ENCODE data around the gene STUB1. TPM values are rescaled to one million over a fixed set of nuclear protein-coding genes. Genes with fewer than 3 reads are reported as not detected.

Gene STUB1
- total RNA-seq, 1 donor from 2014 or later, result 99.3 TPM

GRCh38 chr16:637081-638018 is 42.9 kb upstream of the STUB1 start:
- H3K27me3 Mint-ChIP-seq (ENCODE audit: low read depth), result peaks cover 7% of the 10 kb centered on the region
- TF ChIP-seq, protein P1, sequence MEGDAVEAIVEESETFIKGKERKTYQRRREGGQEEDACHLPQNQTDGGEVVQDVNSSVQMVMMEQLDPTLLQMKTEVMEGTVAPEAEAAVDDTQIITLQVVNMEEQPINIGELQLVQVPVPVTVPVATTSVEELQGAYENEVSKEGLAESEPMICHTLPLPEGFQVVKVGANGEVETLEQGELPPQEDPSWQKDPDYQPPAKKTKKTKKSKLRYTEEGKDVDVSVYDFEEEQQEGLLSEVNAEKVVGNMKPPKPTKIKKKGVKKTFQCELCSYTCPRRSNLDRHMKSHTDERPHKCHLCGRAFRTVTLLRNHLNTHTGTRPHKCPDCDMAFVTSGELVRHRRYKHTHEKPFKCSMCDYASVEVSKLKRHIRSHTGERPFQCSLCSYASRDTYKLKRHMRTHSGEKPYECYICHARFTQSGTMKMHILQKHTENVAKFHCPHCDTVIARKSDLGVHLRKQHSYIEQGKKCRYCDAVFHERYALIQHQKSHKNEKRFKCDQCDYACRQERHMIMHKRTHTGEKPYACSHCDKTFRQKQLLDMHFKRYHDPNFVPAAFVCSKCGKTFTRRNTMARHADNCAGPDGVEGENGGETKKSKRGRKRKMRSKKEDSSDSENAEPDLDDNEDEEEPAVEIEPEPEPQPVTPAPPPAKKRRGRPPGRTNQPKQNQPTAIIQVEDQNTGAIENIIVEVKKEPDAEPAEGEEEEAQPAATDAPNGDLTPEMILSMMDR (conservative IDR thresholded peaks at IDR 0.05), result no peak
- peaks cover 5% of the 10 kb centered on the region for H3K4me1 Mint-ChIP-seq
- peaks cover 4% of the 10 kb centered on the region for H3K36me3 Mint-ChIP-seq (ENCODE audit: low read depth)
- H3K27ac Mint-ChIP-seq (ENCODE audit: unreplicated experiment), result no peak overlapping the region
- H3K9me3 Mint-ChIP-seq, result no peaks in the 10 kb centered on the region
- peak; percentile 80 for DNase-seq (ENCODE audit: low read depth, low spot score)
- H3K4me3 Mint-ChIP-seq, result peak overlapping the region; percentile 98

DNA sequence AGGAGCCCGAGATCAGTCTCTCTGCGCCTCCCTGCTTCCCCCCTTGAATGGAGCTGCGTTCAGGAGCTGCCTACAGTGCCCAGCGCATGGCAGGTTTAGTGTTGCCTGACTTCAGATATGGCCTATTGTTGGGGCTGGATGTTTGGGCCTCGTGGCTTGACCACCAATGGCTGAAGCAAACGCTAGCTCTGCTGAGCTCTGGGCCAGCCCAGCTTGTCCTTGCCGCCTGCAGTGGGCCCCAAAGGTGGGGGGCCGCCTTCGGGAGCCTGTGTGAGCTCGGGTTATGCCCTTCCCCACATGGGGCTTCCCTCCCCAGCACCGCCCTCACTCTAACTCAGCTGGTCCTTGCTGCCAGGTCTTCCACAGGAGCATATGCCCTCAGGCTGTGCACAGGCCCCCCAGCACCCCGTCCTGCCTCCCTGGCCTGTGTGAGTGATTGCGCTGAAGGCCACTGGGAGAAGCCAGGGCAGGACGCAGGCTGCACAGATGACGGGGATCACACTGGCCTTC is 42.1 kb upstream of the STUB1 start:
- Mint-ChIP-seq H3K27me3 (ENCODE audit: low read depth) (peaks cover 7% of the 10 kb centered on the region), H3K4me3 (peak overlapping the region; percentile 78), H3K36me3 (ENCODE audit: low read depth) (peaks cover 4% of the 10 kb centered on the region), H3K4me1 (peaks cover 5% of the 10 kb centered on the region), H3K9me3 (no peaks in the 10 kb centered on the region), H3K27ac (ENCODE audit: unreplicated experiment) (no peak overlapping the region)
- no peak for DNase-seq (ENCODE audit: low read depth, low spot score)
- TF ChIP-seq, protein P1 (conservative IDR thresholded peaks at IDR 0.05), result no peak

GRCh38 chr16:638836-639235 is 41.4 kb upstream of the STUB1 start:
- peaks cover 9% of the 10 kb centered on the region for H3K27me3 Mint-ChIP-seq (ENCODE audit: low read depth)
- H3K36me3 Mint-ChIP-seq (ENCODE audit: low read depth), result peaks cover 4% of the 10 kb centered on the region
- H3K4me1 Mint-ChIP-seq, result peaks cover 5% of the 10 kb centered on the region
- DNase-seq (ENCODE audit: low read depth, low spot score), result no peak
- no peaks in the 10 kb centered on the region for H3K9me3 Mint-ChIP-seq
- TF ChIP-seq, protein P1 (conservative IDR thresholded peaks at IDR 0.05), result no peak
- peak overlapping the region; percentile 72 for H3K4me3 Mint-ChIP-seq
- no peak overlapping the region for H3K27ac Mint-ChIP-seq (ENCODE audit: unreplicated experiment)

GRCh38 chr16:640614-641013 is 39.6 kb upstream of the STUB1 start:
- Mint-ChIP-seq H3K9me3 (no peaks in the 10 kb centered on the region), H3K4me1 (peaks cover 5% of the 10 kb centered on the region), H3K36me3 (ENCODE audit: low read depth) (peaks cover 4% of the 10 kb centered on the region), H3K4me3 (peak overlapping the region; percentile 59), H3K27me3 (ENCODE audit: low read depth) (peaks cover 9% of the 10 kb centered on the region), H3K27ac (ENCODE audit: unreplicated experiment) (no peak overlapping the region)
- TF ChIP-seq, protein P1 (conservative IDR thresholded peaks at IDR 0.05), result no peak
- DNase-seq (ENCODE audit: low read depth, low spot score), result no peak

DNA sequence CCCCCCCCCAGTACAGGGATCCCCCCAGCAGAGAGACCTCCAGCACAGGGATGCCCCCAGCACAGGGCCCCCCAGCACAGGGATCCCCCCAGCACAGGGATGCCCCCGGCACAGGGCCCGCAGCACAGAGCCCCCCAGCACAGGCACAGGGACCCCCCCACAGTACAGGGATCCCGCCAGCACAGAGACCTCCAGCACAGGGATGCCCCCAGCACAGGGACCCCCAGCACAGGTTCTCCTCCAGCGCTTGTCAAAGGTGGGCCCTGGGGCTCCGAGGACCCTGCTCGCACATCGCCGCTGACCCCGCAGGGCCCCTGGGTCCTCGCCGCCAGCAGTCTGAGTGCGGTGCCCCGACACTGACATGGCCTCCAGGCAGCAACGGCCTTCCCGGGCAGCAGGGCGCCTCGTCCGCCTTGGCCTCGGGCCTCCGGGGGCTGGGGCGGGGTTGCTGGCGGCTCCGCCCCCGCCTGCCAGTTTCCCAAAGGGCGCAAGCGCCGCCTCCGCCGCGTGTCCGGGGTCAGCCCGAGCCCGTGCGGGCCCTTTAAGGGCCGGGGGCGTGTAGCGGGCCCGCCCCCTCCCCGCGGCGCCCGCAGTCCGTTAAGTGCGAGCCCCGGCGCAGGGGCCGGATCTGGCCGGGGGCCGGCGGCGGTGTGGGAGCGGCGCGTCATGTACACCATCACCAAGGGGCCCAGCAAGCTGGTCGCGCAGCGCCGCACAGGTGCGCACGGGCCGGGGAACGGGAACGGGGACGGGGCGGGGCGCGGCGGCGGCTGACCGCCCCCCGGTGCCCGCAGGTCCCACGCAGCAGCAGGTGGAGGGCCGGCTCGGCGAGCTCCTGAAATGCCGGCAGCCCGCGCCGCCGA is 38.7 kb upstream of the STUB1 start, which contains the start of gene MCRIP2:
Gene MCRIP2, plus strand, starts transcription at position 503 of the 863 bp plus-strand sequence. Its CDS starts 164 bp downstream, at position 667.
- TF ChIP-seq, protein P1 (conservative IDR thresholded peaks at IDR 0.05), result no peak
- Mint-ChIP-seq H3K4me3 (peak within 1 kb of the TSS; percentile 59), H3K36me3 (ENCODE audit: low read depth) (peaks cover 2% of the 10 kb centered on the region), H3K4me1 (peaks cover 2% of the 10 kb centered on the region), H3K27me3 (ENCODE audit: low read depth) (peaks cover 5% of the 10 kb centered on the region), H3K27ac (ENCODE audit: unreplicated experiment) (no peak within 1 kb of the TSS), H3K9me3 (no peaks in the 10 kb centered on the region)
- DNase-seq (ENCODE audit: low read depth, low spot score), result peak; percentile 78

Data from neural crest cell (in vitro differentiated cells).